ENCODE results near the gene ZC3H8. TPM values are rescaled to one million over a fixed set of nuclear protein-coding genes. Genes with fewer than 3 reads are reported as not detected.

Gene ZC3H8
- total RNA-seq, 1 experiment from 2014 or later: 13.1 TPM

DNA sequence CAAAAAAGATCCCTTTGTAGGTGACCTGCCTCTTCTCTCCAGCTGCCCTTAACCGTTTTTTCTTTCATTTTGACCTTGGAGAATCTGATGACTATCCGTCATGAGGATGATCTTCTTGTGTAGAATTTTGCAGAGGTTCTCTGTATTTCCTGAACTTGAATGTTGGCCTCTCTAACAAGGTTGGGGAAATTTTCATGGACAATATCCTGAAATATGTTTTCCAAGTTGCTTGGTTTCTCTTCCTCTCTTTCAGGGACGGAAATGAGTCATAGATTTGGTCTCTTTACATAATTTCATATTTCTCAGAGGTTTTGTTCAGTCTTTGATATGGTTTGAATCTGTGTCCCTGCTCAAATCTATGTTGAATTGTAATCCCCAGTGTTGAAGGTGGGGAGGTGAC is 34.0 kb downstream of the ZC3H8 start:
- Histone ChIP-seq H3K9ac (ENCODE audit: low read length) (no peak overlapping the region), H3K4me3 (ENCODE audit: low read length) (no peak overlapping the region), H2AFZ (ENCODE audit: low read length) (no peak overlapping the region), H3K4me2 (ENCODE audit: low read length) (no peak overlapping the region), H3K4me1 (ENCODE audit: insufficient read depth, low read length) (no peaks in the 10 kb centered on the region), H3F3A (ENCODE audit: low read length, unreplicated experiment) (no peaks in the 10 kb centered on the region), H3K36me3 (ENCODE audit: low read depth, low read length) (peaks cover 28% of the 10 kb centered on the region), H3K27ac (ENCODE audit: low read length) (no peak overlapping the region), H4K20me1 (ENCODE audit: low read length) (no peaks in the 10 kb centered on the region), H3K9me2 (replicated peaks; ENCODE audit: low read length) (no peaks in the 10 kb centered on the region), H3K27me3 (ENCODE audit: low read length) (no peaks in the 10 kb centered on the region), H3K79me2 (ENCODE audit: low read length) (no peaks in the 10 kb centered on the region), H3K9me3 (ENCODE audit: low read length) (no peaks in the 10 kb centered on the region)
- intact Hi-C loops (cut with micrococcal nuclease): no loop called here
- TF ChIP-seq EZH2 (IDR thresholded peaks at IDR 0.05; ENCODE audit: low read length, unreplicated experiment): no peak
- no peak for TF ChIP-seq EZH2phosphoT487 (IDR thresholded peaks at IDR 0.05; ENCODE audit: borderline replicate concordance, low read length)
- TF ChIP-seq, protein P1, sequence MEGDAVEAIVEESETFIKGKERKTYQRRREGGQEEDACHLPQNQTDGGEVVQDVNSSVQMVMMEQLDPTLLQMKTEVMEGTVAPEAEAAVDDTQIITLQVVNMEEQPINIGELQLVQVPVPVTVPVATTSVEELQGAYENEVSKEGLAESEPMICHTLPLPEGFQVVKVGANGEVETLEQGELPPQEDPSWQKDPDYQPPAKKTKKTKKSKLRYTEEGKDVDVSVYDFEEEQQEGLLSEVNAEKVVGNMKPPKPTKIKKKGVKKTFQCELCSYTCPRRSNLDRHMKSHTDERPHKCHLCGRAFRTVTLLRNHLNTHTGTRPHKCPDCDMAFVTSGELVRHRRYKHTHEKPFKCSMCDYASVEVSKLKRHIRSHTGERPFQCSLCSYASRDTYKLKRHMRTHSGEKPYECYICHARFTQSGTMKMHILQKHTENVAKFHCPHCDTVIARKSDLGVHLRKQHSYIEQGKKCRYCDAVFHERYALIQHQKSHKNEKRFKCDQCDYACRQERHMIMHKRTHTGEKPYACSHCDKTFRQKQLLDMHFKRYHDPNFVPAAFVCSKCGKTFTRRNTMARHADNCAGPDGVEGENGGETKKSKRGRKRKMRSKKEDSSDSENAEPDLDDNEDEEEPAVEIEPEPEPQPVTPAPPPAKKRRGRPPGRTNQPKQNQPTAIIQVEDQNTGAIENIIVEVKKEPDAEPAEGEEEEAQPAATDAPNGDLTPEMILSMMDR (conservative IDR thresholded peaks at IDR 0.05; ENCODE audit: low read depth, low read length): no peak
- CTCF ChIA-PET: no interaction called here
- POLR2A ChIA-PET (ENCODE audit: unreplicated experiment): no interaction called here
- ATAC-seq (no peak), DNase-seq (no peak)
- no TSS peak for BruUV-seq (replicated peaks)

DNA sequence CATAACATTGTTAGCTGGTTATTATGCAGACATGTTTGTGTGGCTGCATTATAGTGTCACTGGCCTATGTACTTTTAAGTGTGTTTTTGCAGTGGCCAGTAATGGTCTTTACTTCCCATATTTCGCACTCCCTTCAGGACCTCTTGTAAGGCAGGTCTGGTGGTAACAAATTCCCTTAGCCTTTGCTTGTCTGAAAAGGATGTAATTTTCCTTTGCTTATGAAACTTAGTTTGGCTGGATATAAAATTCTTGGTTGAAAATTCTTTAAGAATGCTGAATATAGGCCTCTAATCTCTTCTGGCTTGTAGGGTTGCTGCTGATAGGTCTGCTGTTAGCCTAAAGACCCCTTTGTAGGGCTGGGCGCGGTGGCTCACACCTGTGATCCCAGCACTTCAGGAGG is 34.7 kb downstream of the ZC3H8 start:
- Histone ChIP-seq H3K9me2 (replicated peaks; ENCODE audit: low read length) (no peaks in the 10 kb centered on the region), H3K27me3 (ENCODE audit: low read length) (no peaks in the 10 kb centered on the region), H3K4me2 (ENCODE audit: low read length) (no peak overlapping the region), H4K20me1 (ENCODE audit: low read length) (no peaks in the 10 kb centered on the region), H2AFZ (ENCODE audit: low read length) (no peak overlapping the region), H3K9me3 (ENCODE audit: low read length) (no peaks in the 10 kb centered on the region), H3K79me2 (ENCODE audit: low read length) (no peaks in the 10 kb centered on the region), H3K4me3 (ENCODE audit: low read length) (no peak overlapping the region), H3K27ac (ENCODE audit: low read length) (no peak overlapping the region), H3F3A (ENCODE audit: low read length, unreplicated experiment) (no peaks in the 10 kb centered on the region), H3K9ac (ENCODE audit: low read length) (no peak overlapping the region), H3K36me3 (ENCODE audit: low read depth, low read length) (peaks cover 32% of the 10 kb centered on the region), H3K4me1 (ENCODE audit: insufficient read depth, low read length) (no peaks in the 10 kb centered on the region)
- no peak for DNase-seq
- CTCF ChIA-PET: no interaction called here
- TF ChIP-seq, protein P1 (conservative IDR thresholded peaks at IDR 0.05; ENCODE audit: low read depth, low read length): no peak
- TF ChIP-seq EZH2phosphoT487 (IDR thresholded peaks at IDR 0.05; ENCODE audit: borderline replicate concordance, low read length) (no peak), EZH2 (IDR thresholded peaks at IDR 0.05; ENCODE audit: low read length, unreplicated experiment) (no peak)
- BruUV-seq (replicated peaks): no TSS peak
- POLR2A ChIA-PET (ENCODE audit: unreplicated experiment): no interaction called here
- no peak for ATAC-seq
- intact Hi-C loops (cut with micrococcal nuclease): no loop called here

DNA sequence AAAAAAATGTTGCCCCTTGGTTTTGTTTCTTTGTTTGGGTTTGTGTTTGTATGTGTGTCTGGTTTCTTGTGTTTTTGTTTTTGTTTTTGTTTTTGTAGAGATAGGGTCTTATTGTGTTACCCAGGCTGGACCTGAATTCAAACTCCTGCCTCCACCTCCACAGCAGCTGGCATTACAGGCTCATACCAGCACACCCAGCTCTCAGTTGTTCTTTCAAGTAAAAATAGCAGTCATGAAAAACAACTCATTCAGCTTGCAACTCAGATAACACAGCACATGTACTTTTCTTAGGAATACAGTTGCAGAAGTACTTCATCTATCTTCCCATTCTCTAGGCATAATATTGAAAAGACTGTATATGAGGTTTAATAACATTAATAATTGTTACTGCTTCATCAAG is 37.0 kb downstream of the ZC3H8 start:
- peaks cover 26% of the 10 kb centered on the region for H3K36me3 ChIP-seq (ENCODE audit: low read depth, low read length)
- ChIA-PET POLR2A (ENCODE audit: unreplicated experiment) (no interaction called here), CTCF (no interaction called here)
- H3K4me2 ChIP-seq (ENCODE audit: low read length): no peak overlapping the region
- no peaks in the 10 kb centered on the region for H3K9me2 ChIP-seq (replicated peaks; ENCODE audit: low read length)
- ATAC-seq (no peak), DNase-seq (no peak)
- intact Hi-C loops (cut with micrococcal nuclease): no loop called here
- H3K4me3 ChIP-seq (ENCODE audit: low read length): no peak overlapping the region
- no TSS peak for BruUV-seq (replicated peaks)
- H3F3A ChIP-seq (ENCODE audit: low read length, unreplicated experiment): no peaks in the 10 kb centered on the region
- no peak overlapping the region for H2AFZ ChIP-seq (ENCODE audit: low read length)
- H3K4me1 ChIP-seq (ENCODE audit: insufficient read depth, low read length): no peaks in the 10 kb centered on the region
- H3K9me3 ChIP-seq (ENCODE audit: low read length): no peaks in the 10 kb centered on the region
- no peaks in the 10 kb centered on the region for H3K79me2 ChIP-seq (ENCODE audit: low read length)
- H3K27me3 ChIP-seq (ENCODE audit: low read length): no peaks in the 10 kb centered on the region
- TF ChIP-seq, protein P1 (conservative IDR thresholded peaks at IDR 0.05; ENCODE audit: low read depth, low read length): no peak
- no peak for TF ChIP-seq EZH2 (IDR thresholded peaks at IDR 0.05; ENCODE audit: low read length, unreplicated experiment)
- TF ChIP-seq EZH2phosphoT487 (IDR thresholded peaks at IDR 0.05; ENCODE audit: borderline replicate concordance, low read length): no peak
- no peaks in the 10 kb centered on the region for H4K20me1 ChIP-seq (ENCODE audit: low read length)
- no peak overlapping the region for H3K27ac ChIP-seq (ENCODE audit: low read length)
- no peak overlapping the region for H3K9ac ChIP-seq (ENCODE audit: low read length)
